Erythroblast (primary cell): ENCODE measurements around the gene OR52E8.

ENCODE experiments used
- GATA1 ChIP-seq: IDR thresholded peaks from 2 replicates; pipeline ENCODE4 v1.6.1; 2011; ENCODE audit warnings: low read depth, mild to moderate bottlenecking, control low read depth, low read length, moderate library complexity
- POLR2A ChIP-seq: IDR thresholded peaks from 2 replicates; pipeline ENCODE4 v1.6.1; 2011; ENCODE audit warnings: mild to moderate bottlenecking, low read length

- no peak for TF ChIP-seq POLR2A
- TF ChIP-seq GATA1, result no peak
These were observed 15.7 kb downstream of the OR52E8 start, which contains the start of gene OR52E6 for GRCh38 chr11:5841797-5842196.
